HCEC 1CT (cell line): ENCODE data around the gene DDA1.

Source experiments
- DNase-seq: peaks from one replicate; pipeline ENCODE4 v3.0.0-alpha.2; 2017

DDA1 gene

DNA sequence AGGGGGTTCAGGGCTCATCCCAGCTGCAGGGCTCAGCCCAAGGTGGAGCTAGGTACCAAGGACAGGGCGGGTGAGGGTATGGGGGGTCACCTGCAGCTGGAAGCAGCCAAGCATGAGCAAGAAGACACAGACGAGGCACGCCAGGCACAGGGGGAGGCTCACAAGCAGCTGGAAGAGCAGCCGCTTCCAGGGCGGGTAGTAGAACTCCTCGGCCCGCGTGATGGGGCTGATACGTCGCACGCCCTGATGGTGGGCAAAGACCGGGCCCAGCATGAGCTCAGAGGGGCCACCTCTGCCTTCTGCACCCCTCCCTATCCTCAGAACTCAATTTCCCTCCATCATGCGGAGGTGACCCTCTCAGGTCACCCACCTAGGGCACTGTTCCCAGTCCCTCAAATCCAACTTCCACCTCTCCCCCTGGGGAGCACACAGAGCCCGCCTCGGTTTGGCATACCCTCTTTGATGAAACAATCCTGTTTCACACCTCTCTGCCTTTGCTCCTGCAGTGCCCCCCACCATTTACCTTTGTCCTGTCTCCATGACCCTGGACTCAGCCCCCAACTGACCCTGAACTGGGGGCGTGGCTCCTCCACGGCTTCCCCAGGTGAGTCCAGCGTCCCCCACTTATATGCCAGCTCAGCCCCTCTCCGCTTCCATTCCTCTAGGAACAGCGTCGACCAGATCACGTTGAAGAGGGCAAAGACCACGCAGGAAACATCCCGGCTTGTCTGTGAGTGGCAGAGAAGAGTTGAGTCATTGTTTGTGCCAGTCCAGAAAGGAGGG, 21.1 kb downstream of the DDA1 start:
- DNase-seq: no peak

DNA sequence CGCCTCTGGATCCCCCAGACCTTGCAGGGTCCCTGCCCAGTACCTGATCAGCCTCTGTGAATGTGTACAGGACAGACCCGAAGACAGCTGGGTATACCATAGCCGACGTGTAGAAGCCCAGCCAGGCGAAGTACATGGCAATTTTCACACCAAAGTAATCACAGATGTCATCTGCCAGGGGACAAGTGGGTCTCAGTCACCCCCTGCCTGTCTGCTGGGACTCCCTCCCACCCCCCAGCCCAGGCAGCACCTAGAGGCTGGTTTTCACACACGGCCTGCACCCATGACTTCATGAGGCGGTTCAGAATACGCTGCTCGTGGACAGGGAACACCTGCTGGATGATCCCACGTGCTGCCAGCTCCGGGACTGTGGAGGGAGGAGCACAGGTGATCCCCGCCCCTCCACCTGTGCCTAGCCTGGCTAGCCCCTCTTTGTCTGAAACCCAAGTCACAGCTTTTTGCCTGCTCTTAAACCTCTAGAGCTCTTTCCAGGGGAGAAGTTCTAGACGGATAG, 21.7 kb downstream of the DDA1 start:
- DNase-seq: no peak

DNA sequence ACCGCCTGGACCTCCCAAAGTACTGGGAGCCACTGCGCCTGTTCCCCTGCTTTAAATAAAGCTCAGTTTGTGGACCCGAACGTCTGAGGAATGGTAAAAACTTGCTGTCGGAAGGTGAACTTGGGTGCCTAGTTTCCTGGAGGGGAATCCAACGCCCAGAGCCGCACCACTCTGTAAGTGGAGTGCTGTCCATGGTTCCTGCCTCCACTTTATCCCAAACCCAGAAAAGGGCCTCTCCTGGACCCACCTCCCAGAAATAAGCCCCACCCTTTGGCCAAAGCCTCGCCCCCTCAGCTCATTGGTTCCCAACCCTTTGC, 23.0 kb downstream of the DDA1 start:
- no peak for DNase-seq

DNA sequence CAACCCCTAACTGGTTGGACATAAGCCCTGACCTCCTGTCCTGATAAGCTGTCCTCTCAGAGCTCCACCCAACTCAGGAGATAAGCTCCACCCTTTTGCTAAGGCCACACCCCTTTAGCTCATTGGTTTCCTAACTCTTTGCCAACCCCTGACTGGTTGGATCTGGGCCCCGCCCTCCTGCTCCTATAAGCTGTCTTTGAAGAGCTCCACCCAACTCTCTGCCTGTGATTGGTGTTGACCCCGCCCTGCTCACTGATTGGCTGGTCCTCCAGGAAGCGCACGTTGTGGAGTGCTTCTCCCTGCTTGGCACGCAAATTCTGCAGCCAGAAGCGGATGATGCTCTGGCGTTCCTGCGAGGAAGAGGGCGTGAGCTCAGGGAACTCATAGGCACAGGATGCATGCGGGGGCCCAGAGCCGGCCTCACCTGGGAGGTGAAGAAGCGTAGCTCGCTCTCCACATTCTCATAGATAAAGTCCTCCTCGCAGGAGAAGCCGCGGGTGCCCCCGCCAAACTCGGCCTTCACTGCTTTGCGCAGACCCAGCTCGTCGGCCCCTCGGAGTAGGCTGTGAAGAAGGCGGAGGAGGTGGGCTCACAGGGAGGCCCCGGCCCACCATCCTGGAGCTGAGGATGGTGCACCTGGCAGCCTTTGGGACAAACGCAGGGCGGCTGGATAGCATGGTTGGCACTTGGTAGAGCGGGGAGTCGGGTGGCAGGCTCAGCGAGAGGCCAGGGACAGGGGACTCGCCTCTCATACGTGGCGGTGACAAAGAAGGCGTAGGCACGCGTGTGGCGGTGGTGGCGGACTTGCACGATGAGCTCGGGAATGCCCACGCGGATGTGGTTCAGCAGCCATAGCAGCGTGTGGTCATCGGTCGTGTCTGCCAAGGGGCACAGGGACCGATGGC, 23.6 kb downstream of the DDA1 start:
- peak; percentile 40 for DNase-seq

DNA sequence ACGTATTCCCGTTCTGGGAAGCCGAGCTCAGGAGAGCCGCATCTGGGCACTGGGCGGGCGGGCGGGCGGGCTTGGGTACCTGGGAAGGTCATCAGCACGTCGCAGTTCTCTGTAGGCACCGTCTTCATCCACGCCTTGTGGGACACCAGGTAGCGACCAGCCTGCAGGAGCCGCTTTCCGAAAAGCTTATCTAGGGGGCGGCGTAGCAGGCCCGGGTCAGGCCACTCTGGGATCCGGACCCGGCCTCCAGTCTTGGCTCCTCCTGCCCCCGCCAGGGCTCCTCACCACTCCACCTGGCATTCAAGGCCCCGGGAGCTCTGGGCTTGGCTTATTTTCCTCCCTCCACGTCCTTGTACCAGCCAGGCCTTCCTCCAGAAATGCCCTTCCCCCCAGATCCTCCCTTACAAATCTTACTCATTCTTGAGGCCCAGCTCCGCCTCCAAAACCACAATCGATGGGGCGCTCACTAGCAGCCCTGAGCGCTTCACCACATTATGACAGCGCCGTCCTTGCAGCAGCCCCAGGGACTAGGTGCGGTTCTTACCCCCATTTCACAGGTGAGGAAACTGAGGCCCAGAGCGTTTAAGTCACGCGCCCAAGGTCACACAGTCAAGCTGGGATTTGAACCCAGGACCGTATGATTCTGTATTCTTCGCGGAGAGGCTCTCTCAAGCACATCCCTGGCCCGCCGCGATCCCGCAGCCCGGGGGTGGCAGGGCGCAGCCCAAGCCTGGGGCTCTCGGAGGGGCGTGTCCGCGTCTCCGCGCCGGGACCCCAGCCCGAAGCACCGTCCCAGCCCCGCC, 24.4 kb downstream of the DDA1 start:
- peak; percentile 81 for DNase-seq

DNA sequence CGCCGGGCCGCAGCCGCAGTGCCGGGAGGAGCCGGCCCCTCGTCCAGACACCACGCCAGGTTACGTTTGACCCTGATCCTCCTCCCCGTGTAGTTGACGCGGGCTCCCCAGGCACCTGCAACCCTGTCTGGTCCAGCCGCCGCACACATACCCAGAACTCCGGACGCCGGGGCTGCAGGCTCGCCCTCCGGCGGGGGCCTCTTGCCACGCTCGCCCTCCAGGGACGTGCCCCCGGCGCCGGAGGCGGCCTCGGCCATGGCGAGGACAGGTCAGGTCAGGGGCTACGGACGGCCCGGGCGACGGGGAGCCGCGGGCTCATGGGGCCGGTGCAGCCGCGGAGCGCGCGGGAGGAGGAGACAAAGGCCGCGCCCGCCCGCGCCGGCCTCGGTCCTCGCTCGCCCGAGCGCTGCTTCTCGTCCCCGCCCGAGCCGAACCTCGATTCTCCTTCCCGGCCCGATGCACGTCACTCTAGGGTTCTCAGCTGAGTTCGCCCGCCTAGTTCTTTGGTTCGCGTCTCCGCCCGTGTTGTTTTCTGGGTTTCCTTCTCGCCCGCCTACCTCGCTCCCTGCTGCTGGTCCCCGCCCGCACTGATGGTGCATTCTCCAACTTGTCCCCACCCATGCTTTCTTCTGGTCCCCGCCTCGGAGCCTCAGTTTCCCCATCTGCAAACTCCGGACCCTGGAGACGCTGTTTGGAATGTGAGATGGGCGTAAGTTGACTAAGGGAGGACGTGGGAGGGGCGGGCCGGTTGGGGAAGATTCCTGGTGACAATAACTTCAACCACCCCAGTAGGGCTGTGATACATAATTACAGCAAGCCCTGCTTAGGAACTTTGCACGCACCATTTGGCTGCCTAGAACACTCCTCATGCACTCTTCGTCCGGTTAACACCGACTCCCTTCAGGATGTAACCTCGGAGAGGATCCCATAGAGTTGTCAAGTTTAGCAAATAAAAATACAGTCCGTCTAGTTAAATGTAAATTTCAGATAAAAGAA, 25.3 kb downstream of the DDA1 start, which contains the start of gene ANO8:
Gene ANO8 (minus strand): TSS at position 442 of the 996 bp plus-strand sequence. CDS start 185 bp downstream, at position 257.
- peak; percentile 97 for DNase-seq

DNA sequence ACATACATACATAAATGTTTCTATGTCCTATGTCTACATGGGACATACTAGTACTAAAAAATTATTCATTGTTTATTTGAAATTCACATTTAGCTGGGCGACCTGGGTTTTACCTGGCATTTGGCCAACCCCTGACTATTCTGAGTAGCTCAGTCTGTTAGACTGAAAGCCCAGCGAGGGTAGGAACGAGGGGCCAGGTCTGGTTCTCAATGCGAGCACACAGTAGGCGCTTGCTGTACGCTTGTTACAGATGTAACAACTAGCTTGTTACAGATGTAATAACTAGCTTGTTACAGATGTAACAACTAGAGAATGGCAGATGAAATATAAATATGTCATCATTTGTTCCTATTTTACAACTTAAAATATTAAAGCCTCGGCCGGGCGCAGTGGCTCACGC, 26.2 kb downstream of the DDA1 start:
- no peak for DNase-seq

DNA sequence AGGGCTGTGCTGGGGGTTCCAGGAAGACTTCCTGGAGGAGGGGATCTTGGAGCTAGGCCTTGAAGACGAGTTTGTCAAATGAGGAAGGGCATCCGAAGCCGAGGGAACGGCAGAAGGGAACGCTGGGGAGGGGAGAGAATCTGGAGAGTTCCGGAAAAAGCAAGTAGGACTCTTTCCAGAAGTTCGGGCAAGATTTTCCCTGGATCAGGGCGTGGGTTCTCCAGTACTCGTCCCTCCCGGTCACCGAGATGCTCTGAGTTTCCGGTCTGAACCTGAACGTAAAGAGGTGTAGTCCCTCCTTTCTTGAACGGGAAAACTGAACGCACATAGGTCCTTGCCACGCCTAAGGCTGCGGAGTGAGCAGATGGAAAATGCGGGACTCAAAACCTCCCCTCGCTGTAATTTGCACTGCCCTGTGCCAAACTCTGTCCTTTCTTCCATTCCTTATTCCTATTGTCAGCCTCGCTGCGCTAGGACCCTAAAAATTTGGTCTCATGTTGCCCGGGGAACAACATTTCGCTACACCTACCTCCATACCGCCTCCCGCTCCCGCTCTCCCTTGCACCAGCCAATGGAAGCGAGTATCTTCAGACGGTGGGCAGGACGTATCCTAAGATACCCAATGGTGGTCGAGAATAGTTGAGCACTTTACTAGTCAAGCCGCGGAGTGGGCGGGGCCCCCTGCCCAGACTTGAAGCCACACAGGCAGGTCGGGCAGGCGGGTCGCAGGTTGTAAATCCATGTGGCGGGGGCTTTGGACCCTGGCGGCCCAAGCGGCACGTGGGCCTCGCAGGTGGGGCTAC, 27.7 kb downstream of the DDA1 start, which contains the start of gene GTPBP3:
Gene GTPBP3 (plus strand): TSS at position 682 of the 803 bp plus-strand sequence. CDS start 59 bp downstream, at position 741.
- peak; percentile 100 for DNase-seq

DNA sequence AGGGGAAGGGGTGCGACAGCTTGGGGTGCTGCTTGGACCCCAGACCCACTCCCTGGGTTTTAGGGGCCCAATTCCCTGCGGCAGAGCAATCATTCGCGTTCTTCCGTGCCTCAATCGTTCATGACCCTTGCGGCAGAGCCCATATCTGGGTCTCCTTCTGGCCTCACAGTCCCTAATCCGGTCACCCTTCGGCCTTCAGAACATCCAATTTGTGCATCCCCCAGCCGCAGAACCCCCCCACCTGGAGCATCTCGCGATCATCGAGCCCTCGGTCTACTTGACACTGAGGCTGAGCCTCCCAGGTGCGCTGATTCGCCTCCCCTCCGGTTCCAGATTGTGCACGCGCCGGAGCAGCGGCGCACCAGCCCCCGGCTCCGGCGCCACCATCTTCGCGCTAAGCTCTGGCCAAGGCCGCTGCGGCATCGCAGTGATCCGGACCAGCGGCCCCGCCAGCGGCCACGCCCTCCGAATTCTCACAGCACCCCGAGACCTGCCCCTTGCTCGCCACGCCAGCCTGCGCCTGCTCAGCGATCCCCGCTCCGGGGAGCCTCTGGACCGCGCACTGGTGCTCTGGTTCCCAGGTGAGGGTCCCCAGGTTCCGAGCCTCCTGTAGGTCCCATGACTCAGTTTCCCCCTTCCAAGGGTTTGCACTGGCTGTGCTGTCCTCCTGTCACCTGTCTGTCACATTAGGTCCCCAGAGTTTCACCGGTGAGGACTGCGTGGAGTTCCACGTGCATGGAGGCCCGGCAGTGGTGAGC, 28.5 kb downstream of the DDA1 start:
- no peak for DNase-seq

DNA sequence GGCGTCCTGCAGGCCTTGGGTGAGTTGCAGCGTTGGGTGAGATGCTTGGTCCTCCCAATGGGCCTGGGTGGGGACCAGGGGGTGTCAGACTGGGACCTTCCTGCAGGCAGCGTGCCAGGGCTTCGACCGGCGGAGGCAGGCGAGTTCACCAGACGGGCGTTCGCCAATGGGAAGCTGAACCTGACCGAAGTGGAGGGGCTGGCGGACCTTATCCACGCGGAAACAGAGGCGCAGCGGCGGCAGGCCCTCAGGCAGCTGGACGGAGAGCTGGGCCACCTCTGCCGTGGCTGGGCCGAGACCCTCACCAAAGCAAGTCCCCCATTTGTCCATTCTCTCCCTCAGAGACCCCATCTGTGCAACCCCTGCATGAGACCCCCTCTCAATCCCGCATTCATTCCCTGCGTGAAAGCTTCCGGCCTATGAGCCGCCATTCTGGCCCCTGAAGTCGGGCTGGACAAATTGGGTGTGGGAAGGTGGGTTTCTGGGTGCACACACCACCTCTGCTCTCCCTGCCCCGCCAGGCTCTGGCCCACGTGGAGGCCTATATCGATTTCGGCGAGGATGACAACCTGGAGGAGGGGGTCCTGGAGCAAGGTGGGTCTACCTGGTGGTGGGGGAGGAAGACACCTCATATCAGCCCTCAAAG, 29.2 kb downstream of the DDA1 start:
- no peak for DNase-seq

DNA sequence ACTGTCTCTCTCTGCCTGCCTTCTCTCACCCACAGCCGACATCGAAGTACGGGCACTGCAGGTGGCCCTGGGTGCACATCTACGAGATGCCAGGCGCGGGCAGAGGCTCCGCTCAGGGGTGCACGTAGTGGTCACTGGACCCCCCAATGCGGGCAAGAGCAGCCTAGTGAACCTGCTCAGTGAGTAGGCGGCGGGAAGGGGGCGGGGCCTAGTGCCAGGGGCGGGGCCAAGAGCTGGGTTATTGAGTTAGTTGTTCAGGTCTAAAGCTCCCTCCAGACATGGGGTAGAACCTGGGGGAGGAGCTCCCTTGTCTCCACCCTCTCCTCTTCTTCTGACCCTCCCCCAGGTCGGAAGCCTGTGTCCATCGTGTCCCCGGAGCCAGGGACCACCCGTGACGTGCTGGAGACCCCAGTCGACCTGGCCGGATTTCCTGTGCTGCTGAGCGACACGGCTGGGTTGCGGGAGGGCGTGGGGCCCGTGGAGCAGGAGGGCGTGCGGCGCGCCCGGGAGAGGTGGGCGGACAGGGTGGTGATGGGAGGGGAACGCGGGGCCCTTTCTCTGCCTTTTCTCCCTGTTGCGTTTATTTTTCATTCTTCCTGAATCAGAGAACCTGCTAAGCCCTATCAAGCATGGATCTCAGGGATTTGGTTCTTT, 29.9 kb downstream of the DDA1 start:
- no peak for DNase-seq

DNA sequence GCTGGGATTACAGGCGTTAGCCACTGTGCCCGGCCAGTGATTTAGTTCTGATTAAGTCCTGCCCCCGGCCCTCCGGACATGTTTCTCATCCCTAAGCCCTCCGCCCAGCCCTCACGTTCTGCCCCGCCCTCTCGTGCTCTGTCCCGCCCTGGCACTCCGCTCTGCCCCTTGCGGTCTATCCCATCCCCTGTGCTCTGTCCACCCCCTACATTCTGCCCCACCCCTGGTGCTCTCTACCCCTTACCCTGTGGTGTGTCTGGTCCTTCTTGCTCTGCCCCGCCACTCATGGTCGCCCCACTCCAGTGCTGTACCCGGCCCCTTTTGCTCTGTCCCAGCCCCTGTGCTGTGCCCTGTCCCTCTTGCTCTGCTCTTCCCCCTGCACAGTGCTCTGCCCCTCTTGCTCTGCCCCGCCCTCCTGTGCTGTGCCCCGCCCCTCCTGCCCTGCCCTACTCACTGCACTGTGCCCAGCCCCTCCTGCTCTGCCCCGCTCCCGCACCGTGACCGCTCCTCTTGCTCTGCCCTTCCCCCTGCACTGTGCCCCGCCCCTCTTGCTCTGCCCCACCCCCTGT, 31.0 kb downstream of the DDA1 start:
- DNase-seq: no peak

DNA sequence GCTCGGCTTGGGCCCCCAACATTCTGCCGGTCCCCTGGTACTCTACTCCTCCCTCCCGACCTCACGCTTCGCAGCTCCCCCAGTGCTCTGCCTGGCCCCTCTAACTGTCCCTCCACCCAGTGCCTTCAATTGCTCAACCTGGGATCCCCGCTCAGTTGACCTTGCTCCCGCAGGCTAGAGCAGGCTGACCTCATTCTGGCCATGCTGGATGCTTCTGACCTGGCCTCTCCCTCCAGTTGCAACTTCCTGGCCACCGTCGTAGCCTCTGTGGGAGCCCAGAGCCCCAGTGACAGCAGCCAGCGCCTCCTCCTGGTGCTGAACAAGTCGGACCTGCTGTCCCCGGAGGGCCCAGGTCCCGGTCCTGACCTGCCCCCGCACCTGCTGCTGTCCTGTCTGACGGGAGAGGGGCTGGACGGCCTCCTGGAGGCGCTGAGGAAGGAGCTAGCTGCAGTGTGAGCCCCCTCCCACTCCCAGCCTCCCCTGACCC, 31.6 kb downstream of the DDA1 start:
- no peak for DNase-seq

DNA sequence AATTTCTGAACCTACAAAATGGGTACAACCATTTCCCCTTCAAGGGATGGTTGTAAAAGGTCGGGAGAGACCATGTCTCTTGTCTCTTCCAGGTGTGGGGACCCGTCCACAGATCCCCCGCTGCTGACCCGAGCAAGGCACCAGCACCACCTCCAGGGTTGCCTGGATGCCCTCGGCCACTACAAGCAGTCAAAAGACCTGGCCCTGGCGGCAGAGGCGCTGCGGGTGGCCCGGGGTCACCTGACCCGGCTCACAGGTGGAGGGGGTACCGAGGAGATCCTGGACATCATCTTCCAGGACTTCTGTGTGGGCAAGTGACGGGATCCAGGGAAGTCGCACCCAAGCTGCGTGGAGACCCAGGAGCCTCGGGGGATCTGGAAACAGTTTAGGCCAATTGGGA, 32.0 kb downstream of the DDA1 start:
- no peak for DNase-seq

DNA sequence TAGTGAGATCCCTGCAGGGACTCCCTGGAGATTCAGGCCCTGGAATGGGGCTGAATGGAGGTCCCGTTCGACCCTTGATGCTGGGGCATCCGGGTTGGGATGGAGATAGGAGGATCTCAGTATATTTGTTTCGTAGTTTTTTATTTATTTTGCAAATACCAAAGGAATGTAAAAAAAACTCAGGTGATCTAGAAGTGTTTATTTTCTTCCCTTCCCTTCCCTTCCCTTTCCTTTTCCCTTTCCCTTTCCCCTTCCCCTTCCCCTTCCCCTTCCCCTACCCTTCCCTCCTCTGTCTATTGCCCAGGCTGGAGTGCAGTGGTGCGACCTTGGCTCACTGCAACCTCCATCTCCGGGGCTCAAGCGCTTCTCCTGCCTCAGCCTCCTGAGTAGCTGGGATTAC, 32.5 kb downstream of the DDA1 start:
- no peak for DNase-seq

DNA sequence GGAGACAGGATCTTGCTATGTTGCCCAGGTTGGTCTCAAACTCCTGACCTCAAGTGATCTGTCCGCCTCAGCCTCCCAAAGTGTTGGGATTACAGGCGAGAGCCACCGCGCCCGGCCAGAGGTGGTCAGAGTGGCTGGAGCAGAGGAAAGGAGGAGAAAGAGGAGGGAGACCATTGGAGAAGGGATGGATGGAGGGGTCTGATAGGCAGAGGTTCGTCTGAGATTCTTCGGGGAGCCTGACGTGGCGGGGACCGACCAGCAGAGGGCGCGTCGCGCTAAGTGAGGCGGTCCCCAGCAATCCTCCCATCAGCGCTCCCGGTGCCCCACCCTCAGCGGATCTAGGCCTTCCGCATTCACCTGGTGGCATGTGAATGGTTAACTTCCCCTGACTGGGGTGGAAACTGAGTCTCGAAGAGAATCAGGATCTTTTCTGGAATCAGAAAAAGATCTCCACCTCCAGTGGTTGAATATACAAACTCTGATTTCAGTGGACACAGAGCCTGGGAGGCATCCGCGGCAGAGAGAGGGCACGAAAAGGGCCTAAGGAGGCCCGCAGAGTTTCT, 36.8 kb downstream of the DDA1 start:
- peak; percentile 43 for DNase-seq

DNA sequence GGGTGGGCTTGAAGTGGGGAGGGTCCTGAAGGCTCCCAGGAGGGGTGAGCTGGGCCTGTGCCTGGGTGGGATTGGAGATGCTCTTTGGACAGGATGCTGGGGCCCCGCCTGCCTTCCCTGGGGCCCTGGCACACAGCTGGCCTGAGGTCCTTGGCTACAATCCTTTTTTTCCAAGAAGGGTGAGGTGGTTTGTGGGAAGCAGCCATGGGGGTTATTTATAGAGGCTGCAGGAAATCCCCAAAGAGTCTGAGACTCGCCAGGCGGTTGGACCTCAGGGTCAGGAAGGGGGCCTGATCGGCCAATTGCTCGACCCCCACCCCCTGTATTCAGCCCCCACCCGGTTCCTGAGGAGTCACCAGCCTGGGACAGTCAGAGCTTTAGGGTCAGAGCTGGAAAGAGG, 38.0 kb downstream of the DDA1 start:
- DNase-seq: no peak

DNA sequence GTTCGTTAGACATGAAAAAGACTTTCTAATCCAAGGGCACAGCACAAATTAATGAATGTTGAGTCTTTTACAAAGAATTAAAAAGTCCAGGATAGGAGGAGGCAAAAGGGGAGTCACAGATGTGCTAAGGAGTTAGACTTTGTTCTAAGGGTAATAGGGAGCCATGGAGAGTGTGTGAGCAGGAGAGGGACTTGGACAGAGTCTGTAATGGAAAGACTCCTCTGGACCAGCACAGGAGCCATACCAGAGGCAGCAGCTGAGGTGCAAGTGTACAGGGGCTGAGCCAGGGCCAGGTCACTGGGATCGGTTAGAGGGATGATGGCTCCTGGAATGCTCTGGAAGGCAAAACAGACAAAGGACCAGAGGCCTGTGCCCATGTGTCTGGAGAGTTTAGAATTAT, 38.5 kb downstream of the DDA1 start:
- no peak for DNase-seq
